Stimulated activated naive CD4-positive, alpha-beta T cell treated with Interleukin-2 at 50 U/mL for 16 hours (primary cell): ENCODE results near the gene GIPC1.
A peak's percentile ranks its signal among the peaks of the same experiment; 100 is the strongest.
"Not testable (repeated sequence)": the region's sequence is repeated elsewhere in the genome, so short reads cannot be mapped to it uniquely, and the experiment has no call there.

Experiments
- DNase-seq: peaks from one replicate; lab custom pipeline; 2025; lab: John Stamatoyannopoulos, UW

The GIPC1 gene

GRCh38 chr19:14470031-14470876 lies 25.7 kb downstream of the GIPC1 start:
- no peak for DNase-seq

GRCh38 chr19:14467816-14468215 lies 28.1 kb downstream of the GIPC1 start:
- DNase-seq: no peak

GRCh38 chr19:14467391-14467790 lies 28.5 kb downstream of the GIPC1 start:
- DNase-seq: no peak

- no peak for DNase-seq
These were observed 32.2 kb downstream of the GIPC1 start for GRCh38 chr19:14463747-14464146.

- DNase-seq: not testable (repeated sequence)
These were observed 33.5 kb downstream of the GIPC1 start for GRCh38 chr19:14462401-14462800.

- DNase-seq: no peak
These were observed 35.0 kb downstream of the GIPC1 start for GRCh38 chr19:14460935-14461334.

- no peak for DNase-seq
These were observed 36.2 kb downstream of the GIPC1 start for GRCh38 chr19:14459703-14460102.

- DNase-seq: not testable (repeated sequence)
These were observed 43.6 kb downstream of the GIPC1 start for GRCh38 chr19:14452303-14452702.

GRCh38 chr19:14450876-14451275 lies 45.1 kb downstream of the GIPC1 start:
- no peak for DNase-seq

GRCh38 chr19:14450168-14450874 lies 45.6 kb downstream of the GIPC1 start:
- peak; percentile 50 for DNase-seq

GRCh38 chr19:14449321-14449720 lies 46.6 kb downstream of the GIPC1 start:
- no peak for DNase-seq

- no peak for DNase-seq
These were observed 49.4 kb downstream of the GIPC1 start for GRCh38 chr19:14446336-14447036.

GRCh38 chr19:14443632-14444216 lies 52.2 kb downstream of the GIPC1 start:
- no peak for DNase-seq

- no peak for DNase-seq
These were observed 52.9 kb downstream of the GIPC1 start for GRCh38 chr19:14442891-14443631.

GRCh38 chr19:14441041-14441938 lies 54.6 kb downstream of the GIPC1 start:
- DNase-seq: no peak

- peak; percentile 73 for DNase-seq
These were observed 55.9 kb downstream of the GIPC1 start for GRCh38 chr19:14440049-14440448.

- no peak for DNase-seq
These were observed 56.9 kb downstream of the GIPC1 start for GRCh38 chr19:14439014-14439413.

- DNase-seq: no peak
These were observed 58.3 kb downstream of the GIPC1 start for GRCh38 chr19:14437578-14438140.

- no peak for DNase-seq
These were observed 60.4 kb downstream of the GIPC1 start for GRCh38 chr19:14435320-14436050.
